Measurements from ENCODE around the gene CAMK2B. TPM values are rescaled to one million over a fixed set of nuclear protein-coding genes. Genes with fewer than 3 reads are reported as not detected.

CAMK2B gene
- total RNA-seq, 2 experiments from 2014 or later, result 0.30 to 0.38 TPM

- Mint-ChIP-seq H3K27ac (no peak overlapping the region), H3K9me3 (no peaks in the 10 kb centered on the region), H3K4me1 (ENCODE audit: low read depth) (no peaks in the 10 kb centered on the region), H3K27me3 (ENCODE audit: low read depth) (no peaks in the 10 kb centered on the region), H3K4me3 (no peak overlapping the region), H3K36me3 (ENCODE audit: low read depth) (no peaks in the 10 kb centered on the region)
- no peak for DNase-seq
- intact Hi-C loops (cut with micrococcal nuclease), result no loop called here
- CTCF ChIA-PET, result interaction anchor here (1.5 kb wide), 1 partner anchor 16 kb away, joined by 4 read pairs; no protein-coding TSS in a partner anchor
Measured at GRCh38 chr7:44224080-44224973, 101.1 kb downstream of the CAMK2B start.

DNA sequence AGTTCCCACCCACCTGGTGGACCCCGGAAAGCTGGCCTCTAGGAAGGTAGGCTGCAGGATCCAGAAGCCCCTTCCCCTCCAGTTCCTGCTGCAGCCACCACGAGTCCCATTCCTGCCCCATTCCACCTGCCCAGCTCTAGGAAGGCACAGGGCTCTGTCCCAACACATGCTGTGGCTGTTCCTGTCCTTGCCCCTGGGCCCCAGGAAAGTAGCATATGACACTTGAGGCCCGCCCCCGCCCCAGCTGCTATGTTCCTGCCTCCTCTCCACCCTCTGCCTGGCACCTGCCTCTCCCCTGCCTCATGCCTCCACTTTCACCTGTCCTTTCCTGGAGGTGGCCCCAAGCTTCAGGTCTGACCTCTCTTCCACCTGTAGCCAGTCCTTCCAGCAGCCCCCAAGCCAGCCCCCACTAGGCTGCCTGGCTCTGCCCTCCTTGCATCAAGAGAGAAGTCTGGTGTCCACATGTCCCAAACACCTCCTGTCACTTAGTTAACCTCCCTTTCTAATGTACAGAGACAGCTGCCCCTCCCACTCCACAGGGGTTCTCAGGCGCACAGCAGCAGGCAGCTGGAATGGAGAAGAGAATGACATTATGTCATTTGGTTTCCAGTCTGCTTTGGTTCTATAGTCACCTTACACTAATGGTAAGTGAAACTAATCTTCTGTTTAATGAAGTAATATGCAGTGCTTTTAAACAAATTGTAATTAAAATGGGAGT, 101.9 kb downstream of the CAMK2B start:
- intact Hi-C loops (cut with micrococcal nuclease), result no loop called here
- CTCF ChIA-PET, result interaction anchor here (0.8 kb wide), 1 partner anchor 18 kb away, joined by 3 read pairs; no protein-coding TSS in a partner anchor
- no peak overlapping the region for H3K4me3 Mint-ChIP-seq

DNA sequence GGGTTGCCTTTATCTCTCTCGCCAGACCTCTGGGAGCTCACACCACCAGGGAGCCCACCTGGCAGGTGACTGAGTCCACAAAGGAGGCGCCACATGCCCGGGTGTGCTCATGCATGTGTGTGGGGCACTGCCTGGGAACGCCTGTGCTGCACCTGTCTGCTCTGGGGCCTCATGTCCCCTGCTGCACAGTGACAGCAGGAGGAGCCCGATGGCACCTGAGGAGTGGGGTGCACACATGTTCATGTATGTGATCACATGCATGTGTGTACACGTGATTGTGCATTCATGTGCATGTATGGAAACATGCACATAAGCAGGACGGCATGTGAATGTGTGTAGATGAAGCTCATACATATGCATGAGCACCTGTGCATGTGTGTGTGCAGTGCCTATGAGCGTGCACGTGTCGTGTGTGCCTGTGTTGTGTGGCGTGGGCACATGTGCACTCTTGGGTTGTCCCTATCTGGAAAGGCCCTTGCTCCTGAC, 102.6 kb downstream of the CAMK2B start:
- H3K9me3 Mint-ChIP-seq, result no peaks in the 10 kb centered on the region
- intact Hi-C loops (cut with micrococcal nuclease), result no loop called here
- CTCF ChIA-PET, result interaction anchor here (0.7 to 1.5 kb wide), 4 partner anchors 18 to 39 kb away, joined by 3 to 5 read pairs (median 4); no protein-coding TSS in a partner anchor
- no peak for DNase-seq
- H3K27ac Mint-ChIP-seq, result no peak overlapping the region
- H3K4me1 Mint-ChIP-seq (ENCODE audit: low read depth), result no peaks in the 10 kb centered on the region
- no peaks in the 10 kb centered on the region for H3K36me3 Mint-ChIP-seq (ENCODE audit: low read depth)
- H3K4me3 Mint-ChIP-seq, result no peak overlapping the region
- no peaks in the 10 kb centered on the region for H3K27me3 Mint-ChIP-seq (ENCODE audit: low read depth)

More for the DNA sequence above, 101.9 kb downstream of the CAMK2B start:
- no peak for DNase-seq
- Mint-ChIP-seq H3K27ac (no peak overlapping the region), H3K9me3 (no peaks in the 10 kb centered on the region), H3K4me1 (ENCODE audit: low read depth) (no peaks in the 10 kb centered on the region), H3K36me3 (ENCODE audit: low read depth) (no peaks in the 10 kb centered on the region), H3K27me3 (ENCODE audit: low read depth) (no peaks in the 10 kb centered on the region)

- no peak for DNase-seq
- Mint-ChIP-seq H3K4me1 (ENCODE audit: low read depth) (no peaks in the 10 kb centered on the region), H3K27me3 (ENCODE audit: low read depth) (no peaks in the 10 kb centered on the region), H3K36me3 (ENCODE audit: low read depth) (no peaks in the 10 kb centered on the region), H3K27ac (no peak overlapping the region), H3K9me3 (no peaks in the 10 kb centered on the region), H3K4me3 (no peak overlapping the region)
- intact Hi-C loops (cut with micrococcal nuclease), result no loop called here
- CTCF ChIA-PET, result interaction anchor here (0.7 to 1.5 kb wide), 3 partner anchors 18 to 40 kb away, joined by 3 to 5 read pairs (median 4); no protein-coding TSS in a partner anchor
Measured at GRCh38 chr7:44222074-44222473, 103.3 kb downstream of the CAMK2B start.

- Mint-ChIP-seq H3K36me3 (ENCODE audit: low read depth) (no peaks in the 10 kb centered on the region), H3K9me3 (no peaks in the 10 kb centered on the region), H3K4me3 (no peak overlapping the region), H3K4me1 (ENCODE audit: low read depth) (no peaks in the 10 kb centered on the region), H3K27ac (no peak overlapping the region), H3K27me3 (ENCODE audit: low read depth) (no peaks in the 10 kb centered on the region)
- CTCF ChIA-PET, result interaction anchor here (1.5 kb wide), 1 partner anchor 19 kb away, joined by 5 read pairs; no protein-coding TSS in a partner anchor
- intact Hi-C loops (cut with micrococcal nuclease), result no loop called here
- no peak for DNase-seq
Measured at GRCh38 chr7:44221231-44221791, 104.1 kb downstream of the CAMK2B start.

DNA sequence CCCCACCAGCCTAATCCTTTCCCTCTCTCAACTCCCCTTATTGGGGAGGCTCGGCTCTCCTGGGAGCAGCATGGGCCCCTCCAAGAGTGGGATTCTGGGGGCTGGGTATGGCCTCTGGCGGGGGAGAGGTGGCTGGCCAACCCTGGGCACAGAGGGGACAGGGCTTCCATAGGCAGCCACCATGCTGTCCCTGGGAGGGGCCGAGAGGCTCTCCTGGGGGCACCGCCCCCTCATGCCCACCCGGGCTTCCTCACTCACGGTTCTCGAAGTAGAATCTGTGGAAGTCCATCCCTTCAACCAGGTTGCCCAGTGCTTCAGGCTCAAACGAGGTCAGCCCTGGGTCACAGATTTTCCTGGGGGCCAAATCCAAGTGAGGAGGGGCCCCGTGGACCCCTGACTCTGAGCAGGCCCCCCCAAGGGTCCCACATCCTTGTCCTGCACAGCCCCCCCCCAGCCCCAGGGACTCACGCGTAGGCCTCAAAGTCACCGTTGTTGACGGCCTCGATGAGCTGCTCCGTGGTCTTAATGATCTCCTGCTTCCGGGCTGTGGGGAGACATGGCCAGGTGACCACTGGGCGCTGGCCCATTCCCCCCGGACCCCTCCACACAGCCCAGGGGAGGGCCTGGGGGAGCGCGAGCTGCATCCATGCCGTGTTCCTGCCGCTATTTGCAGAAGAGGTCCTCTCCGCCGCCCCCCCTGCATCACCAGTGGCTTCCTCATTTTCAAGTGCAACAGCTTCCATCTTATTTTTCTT, 104.9 kb downstream of the CAMK2B start:
- Mint-ChIP-seq H3K27me3 (ENCODE audit: low read depth) (no peaks in the 10 kb centered on the region), H3K27ac (no peak overlapping the region), H3K36me3 (ENCODE audit: low read depth) (no peaks in the 10 kb centered on the region), H3K4me3 (no peak overlapping the region), H3K4me1 (ENCODE audit: low read depth) (no peaks in the 10 kb centered on the region), H3K9me3 (no peaks in the 10 kb centered on the region)
- DNase-seq, result no peak
- intact Hi-C loops (cut with micrococcal nuclease), result no loop called here
- CTCF ChIA-PET, result no interaction called here

GRCh38 chr7:44220046-44220357, 105.4 kb downstream of the CAMK2B start:
- CTCF ChIA-PET, result interaction anchor here (2.9 kb wide), 1 partner anchor 21 kb away, joined by 8 read pairs; no protein-coding TSS in a partner anchor
- Mint-ChIP-seq H3K27me3 (ENCODE audit: low read depth) (no peaks in the 10 kb centered on the region), H3K4me3 (no peak overlapping the region), H3K9me3 (no peaks in the 10 kb centered on the region), H3K4me1 (ENCODE audit: low read depth) (no peaks in the 10 kb centered on the region), H3K36me3 (ENCODE audit: low read depth) (no peaks in the 10 kb centered on the region), H3K27ac (no peak overlapping the region)
- intact Hi-C loops (cut with micrococcal nuclease), result no loop called here
- DNase-seq, result no peak

DNA sequence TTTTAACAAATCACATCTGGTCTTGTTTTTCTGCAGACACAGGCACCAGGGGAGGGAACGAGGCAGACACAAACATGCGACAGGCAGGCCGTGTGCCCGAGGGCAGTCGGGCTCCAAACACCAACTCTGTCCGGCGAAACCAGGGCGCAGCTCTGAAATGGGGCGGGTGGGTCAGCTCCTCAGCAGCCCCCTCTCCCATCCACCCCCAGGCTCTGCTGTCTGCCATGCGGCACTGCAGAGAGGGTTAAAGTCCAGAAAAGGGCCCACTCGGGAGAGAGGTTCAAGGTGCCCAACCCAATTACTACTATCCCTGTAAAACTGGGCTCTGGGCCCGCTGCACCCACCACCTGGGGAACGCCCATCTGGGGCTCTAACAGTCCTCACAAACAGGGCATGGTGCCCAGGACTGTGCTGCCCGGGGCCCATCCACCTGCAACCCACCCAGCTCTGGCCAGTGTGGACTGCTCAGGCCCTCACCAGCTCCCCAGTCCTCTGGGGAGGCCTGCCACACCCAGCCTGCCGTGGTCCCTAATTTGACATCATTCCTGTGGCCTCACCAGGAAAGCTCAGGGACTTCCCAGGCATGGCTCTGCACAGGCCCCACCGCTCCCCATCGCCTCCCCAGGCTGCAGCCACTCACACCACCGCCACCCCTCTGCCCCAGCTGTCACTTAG, 105.9 kb downstream of the CAMK2B start:
- Mint-ChIP-seq H3K4me3 (no peak overlapping the region), H3K36me3 (ENCODE audit: low read depth) (no peaks in the 10 kb centered on the region), H3K27ac (no peak overlapping the region), H3K4me1 (ENCODE audit: low read depth) (no peaks in the 10 kb centered on the region), H3K27me3 (ENCODE audit: low read depth) (no peaks in the 10 kb centered on the region), H3K9me3 (no peaks in the 10 kb centered on the region)
- no peak for DNase-seq
- CTCF ChIA-PET, result interaction anchor here (2.9 kb wide), 1 partner anchor 21 kb away, joined by 8 read pairs; no protein-coding TSS in a partner anchor
- intact Hi-C loops (cut with micrococcal nuclease), result no loop called here

DNA sequence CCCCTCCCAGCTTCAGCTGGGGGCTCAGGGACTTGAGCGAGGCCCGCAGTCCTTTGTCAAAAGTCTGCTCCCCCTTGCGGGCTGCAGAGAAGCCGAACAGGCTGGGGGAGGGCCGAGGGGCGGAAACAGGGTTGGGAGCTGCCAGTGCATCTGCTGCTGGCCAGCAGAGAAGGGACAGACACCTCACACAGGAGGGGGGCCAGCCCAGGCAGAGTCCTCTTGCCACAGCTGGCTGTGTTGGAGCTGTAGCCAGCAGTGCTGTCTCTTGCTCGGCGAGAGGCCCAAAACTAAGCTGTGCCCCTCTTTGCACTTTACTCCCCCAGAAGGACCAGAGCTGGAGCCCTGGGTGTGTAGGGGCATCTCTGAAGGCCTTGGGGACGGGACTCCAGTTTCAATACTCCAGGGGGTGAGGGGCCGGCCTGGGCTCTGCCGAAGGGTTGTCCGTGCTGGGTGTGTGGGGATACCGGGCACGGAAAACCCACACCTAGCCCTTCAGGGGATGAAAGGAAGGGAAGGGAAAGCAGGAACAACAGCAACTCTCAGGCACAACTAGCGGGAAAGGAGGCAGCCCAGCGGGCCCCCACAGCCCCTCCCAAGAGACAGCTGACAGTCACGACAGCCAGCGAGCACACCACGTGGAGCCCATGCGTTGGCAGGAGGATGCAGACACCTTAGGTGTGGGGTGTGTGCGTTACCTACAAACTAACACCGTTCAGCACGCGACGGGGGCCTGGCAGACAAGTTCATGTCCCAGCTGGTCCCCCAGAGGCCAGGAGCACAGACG, 106.8 kb downstream of the CAMK2B start:
- CTCF ChIA-PET, result interaction anchor here (0.7 to 2.9 kb wide), 3 partner anchors 22 to 149 kb away, joined by 3 to 8 read pairs (median 3); no protein-coding TSS in a partner anchor
- H3K9me3 Mint-ChIP-seq, result no peaks in the 10 kb centered on the region
- intact Hi-C loops (cut with micrococcal nuclease), result no loop called here
- no peak overlapping the region for H3K27ac Mint-ChIP-seq
- no peaks in the 10 kb centered on the region for H3K36me3 Mint-ChIP-seq (ENCODE audit: low read depth)
- no peak overlapping the region for H3K4me3 Mint-ChIP-seq
- H3K4me1 Mint-ChIP-seq (ENCODE audit: low read depth), result no peaks in the 10 kb centered on the region
- no peaks in the 10 kb centered on the region for H3K27me3 Mint-ChIP-seq (ENCODE audit: low read depth)
- DNase-seq, result no peak

DNA sequence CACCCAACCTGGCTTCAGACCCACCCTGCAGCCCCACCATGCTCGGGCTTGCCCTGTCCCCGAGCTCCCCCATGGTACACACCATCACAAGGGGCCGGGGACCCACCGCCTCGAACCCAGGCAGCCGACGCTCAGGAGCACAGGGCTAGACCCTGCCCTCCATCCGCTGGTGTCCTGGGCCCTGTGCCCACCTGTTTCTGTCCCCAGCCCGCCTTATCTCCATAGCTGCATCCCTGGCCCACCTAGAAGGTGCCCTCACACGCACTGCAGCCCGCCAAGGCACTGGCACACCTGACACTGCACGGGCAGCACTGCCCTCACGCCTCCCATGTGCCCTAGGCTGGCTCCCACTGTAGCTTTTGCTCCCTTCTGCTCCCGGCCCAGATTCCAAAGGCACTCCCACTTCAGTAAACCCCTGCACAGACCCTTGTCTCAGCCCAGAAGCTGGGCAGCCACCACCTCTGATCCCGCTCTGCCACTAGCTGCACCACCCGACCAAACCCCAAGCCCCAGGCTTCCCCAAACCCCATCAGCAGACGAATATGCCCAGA, 107.5 kb downstream of the CAMK2B start:
- CTCF ChIA-PET, result interaction anchor here (0.7 to 2.9 kb wide), 3 partner anchors 23 to 150 kb away, joined by 3 to 8 read pairs (median 3); no protein-coding TSS in a partner anchor
- H3K9me3 Mint-ChIP-seq, result no peaks in the 10 kb centered on the region
- no peaks in the 10 kb centered on the region for H3K27me3 Mint-ChIP-seq (ENCODE audit: low read depth)
- no peaks in the 10 kb centered on the region for H3K36me3 Mint-ChIP-seq (ENCODE audit: low read depth)
- no peak overlapping the region for H3K4me3 Mint-ChIP-seq
- no peaks in the 10 kb centered on the region for H3K4me1 Mint-ChIP-seq (ENCODE audit: low read depth)
- intact Hi-C loops (cut with micrococcal nuclease), result no loop called here
- no peak for DNase-seq
- no peak overlapping the region for H3K27ac Mint-ChIP-seq
